ENCODE measurements around the gene CCDC124.
"Not testable (repeated sequence)": the region's sequence is repeated elsewhere in the genome, so short reads cannot be mapped to it uniquely, and the experiment has no call there.

Gene CCDC124

GRCh38 chr19:17932485-17933338 is at the start of gene CCDC124:
Gene CCDC124, plus strand, starts transcription at chr19:17933015. Its CDS starts 3,406 bp downstream, at chr19:17936421.
- no peak for DNase-seq

GRCh38 chr19:17883627-17884410 is 49.0 kb upstream of the CCDC124 start:
- DNase-seq: no peak

GRCh38 chr19:17886515-17886914 is 46.3 kb upstream of the CCDC124 start:
- DNase-seq: no peak

GRCh38 chr19:17887221-17887620 is 45.6 kb upstream of the CCDC124 start:
- not testable (repeated sequence) for DNase-seq

GRCh38 chr19:17888260-17888659 is 44.6 kb upstream of the CCDC124 start:
- DNase-seq: no peak

- no peak for DNase-seq
These were observed 43.1 kb upstream of the CCDC124 start for GRCh38 chr19:17889609-17890214.

- no peak for DNase-seq
These were observed 39.0 kb upstream of the CCDC124 start for GRCh38 chr19:17893766-17894165.

GRCh38 chr19:17902701-17903100 is 30.1 kb upstream of the CCDC124 start:
- no peak for DNase-seq

- no peak for DNase-seq
These were observed 24.6 kb upstream of the CCDC124 start for GRCh38 chr19:17908244-17908643.

- DNase-seq: no peak
These were observed 23.6 kb upstream of the CCDC124 start for GRCh38 chr19:17909003-17909732.

- DNase-seq: no peak
These were observed 21.9 kb upstream of the CCDC124 start for GRCh38 chr19:17910791-17911360.

- no peak for DNase-seq
These were observed 16.7 kb upstream of the CCDC124 start for GRCh38 chr19:17915940-17916593.

GRCh38 chr19:17918151-17918550 is 14.7 kb upstream of the CCDC124 start:
- DNase-seq: not testable (repeated sequence)

GRCh38 chr19:17919122-17919521 is 13.7 kb upstream of the CCDC124 start:
- not testable (repeated sequence) for DNase-seq

- DNase-seq: no peak
These were observed 12.3 kb upstream of the CCDC124 start for GRCh38 chr19:17920527-17920926.

GRCh38 chr19:17922138-17922537 is 10.7 kb upstream of the CCDC124 start:
- no peak for DNase-seq

GRCh38 chr19:17926044-17926443 is 6.8 kb upstream of the CCDC124 start:
- DNase-seq: no peak

- no peak for DNase-seq
These were observed 3.8 kb upstream of the CCDC124 start for GRCh38 chr19:17929056-17929455.

GRCh38 chr19:17931532-17932191 is 1.2 kb upstream of the CCDC124 start:
- DNase-seq: no peak

GRCh38 chr19:17933414-17934129 is 757 bp downstream of the CCDC124 start:
- no peak for DNase-seq

- DNase-seq: no peak
These were observed 3.6 kb downstream of the CCDC124 start for GRCh38 chr19:17936379-17936778.

All from NCI-H187 treated with DMSO at 0.1 percent for 48 hours (cell line).